ENCODE measurements around the gene GSTT2B. TPM values are rescaled to one million over a fixed set of nuclear protein-coding genes. Genes with fewer than 3 reads are reported as not detected.
"Not testable (repeated sequence)": the region's sequence is repeated elsewhere in the genome, so short reads cannot be mapped to it uniquely, and the experiment has no call there.

GSTT2B gene
- polyA plus RNA-seq, 5 donors, result 7.1 to 23.0 (median 9.4) TPM

DNA sequence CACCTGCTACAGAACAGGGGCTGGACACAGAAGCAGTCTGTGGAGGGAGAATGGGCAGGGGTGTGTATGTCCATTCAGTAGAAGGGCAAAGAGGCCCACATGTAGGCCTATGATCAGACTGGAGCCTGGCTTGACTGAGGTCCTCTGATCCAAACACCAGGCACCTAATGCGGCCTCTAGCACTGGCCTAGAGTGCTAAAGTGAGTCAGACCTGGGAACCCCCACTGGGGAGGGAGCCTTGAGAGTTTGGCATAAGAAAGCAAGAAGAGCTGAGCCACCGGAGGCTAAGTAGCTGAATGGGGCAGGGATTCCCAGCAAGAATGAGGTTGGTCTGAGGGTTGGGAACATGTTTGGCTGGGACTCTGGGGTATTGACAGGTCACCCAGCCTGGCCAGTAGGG, 9.6 kb downstream of the GSTT2B start:
- DNase-seq, result not testable (repeated sequence)

DNA sequence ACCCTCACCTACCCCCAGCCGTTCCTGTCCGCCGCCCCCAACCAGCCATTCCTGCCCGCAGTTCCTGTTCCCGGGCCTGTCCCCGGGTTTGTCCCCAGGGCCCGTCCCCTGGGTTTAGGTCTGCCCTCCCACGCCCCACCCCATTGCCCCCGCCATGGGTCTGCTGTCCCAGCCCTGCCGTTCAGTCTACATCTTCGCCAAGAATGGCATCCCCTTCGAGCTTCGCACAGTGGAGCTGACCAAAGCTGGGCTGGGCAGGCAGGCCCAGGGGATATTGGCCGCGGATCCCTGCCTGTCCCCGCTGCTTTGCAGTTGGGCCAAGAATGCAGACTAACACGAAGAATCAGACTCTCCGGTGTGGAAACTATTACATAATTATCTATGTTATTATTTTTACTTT, 11.2 kb downstream of the GSTT2B start:
- not testable (repeated sequence) for DNase-seq

DNA sequence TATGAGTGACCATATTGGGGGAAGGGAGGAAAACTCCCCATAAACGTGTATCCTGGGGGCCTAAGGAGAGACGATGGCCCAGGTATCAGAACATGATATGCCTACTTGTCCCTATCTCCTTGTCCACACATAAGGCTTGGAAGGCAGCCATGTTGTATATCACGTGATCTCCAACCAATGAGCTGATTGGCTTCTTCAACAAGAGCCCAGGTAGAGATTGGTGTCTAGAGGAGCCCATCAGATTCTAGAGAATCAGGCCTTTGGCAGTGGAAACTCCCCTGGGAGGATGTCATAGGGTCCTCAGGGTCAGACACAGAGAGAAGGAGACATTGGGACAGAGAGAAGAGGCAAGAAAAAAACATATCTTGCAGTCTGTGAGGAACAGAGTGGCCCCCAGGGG, 13.6 kb downstream of the GSTT2B start:
- DNase-seq, result not testable (repeated sequence)

- not testable (repeated sequence) for DNase-seq
Measured at GRCh38 chr22:23940166-23940565, 20.8 kb downstream of the GSTT2B start.

- no peak for DNase-seq
Measured at GRCh38 chr22:23939017-23939357, 22.0 kb downstream of the GSTT2B start.

DNA sequence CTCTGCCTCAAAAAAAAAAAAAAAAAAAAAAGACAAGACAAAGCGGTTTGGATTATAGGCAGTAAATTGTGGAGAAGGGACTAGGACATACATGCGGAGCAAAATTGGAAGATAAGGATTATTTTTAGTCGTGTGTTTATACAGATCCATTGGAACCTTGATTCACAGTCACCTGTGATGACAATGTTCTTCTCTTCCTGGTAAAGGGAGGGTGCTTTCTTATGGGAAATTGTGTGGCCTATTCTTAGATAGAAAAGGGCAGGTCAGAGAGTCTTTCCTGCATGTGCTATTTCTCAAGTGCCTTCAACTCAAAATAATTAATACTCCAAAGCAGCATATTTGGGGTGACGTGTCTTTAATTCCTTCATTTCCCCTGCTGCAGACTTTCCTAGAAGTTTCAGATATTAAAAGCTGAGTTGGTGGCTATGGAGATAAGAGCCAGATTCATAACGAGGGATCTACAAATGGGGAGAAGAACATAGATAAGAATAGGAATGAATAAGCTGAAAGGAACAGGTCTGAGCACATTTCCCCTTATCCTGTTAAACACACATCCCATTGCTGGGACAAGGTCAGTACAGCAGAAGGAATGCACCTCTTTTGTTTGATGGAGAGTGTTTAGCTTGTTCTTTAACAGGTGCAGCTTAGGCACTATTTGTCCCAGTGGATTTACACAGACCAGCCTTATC, 22.5 kb downstream of the GSTT2B start:
- peak in 1 of 2 donors; percentile 16 for DNase-seq

DNA sequence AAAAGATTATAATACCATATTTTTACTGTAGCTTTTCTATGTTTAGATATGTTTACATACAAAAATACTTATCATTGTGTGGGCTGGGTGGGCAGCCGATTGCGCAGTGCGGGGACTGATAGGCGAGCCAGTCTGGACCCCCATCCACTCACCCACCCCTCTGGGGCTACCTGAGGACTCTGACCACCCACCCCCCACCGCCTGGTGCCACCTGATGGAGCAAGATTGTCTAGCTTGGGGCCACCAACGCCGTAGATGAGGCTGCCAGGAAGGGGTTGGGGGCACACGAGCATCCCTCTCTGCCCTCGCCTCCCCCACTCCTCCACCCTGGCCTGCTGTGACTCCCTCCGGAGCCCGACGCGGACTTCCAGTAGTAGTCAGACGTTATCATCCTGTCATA, 34.4 kb downstream of the GSTT2B start:
- no peak for DNase-seq

DNA sequence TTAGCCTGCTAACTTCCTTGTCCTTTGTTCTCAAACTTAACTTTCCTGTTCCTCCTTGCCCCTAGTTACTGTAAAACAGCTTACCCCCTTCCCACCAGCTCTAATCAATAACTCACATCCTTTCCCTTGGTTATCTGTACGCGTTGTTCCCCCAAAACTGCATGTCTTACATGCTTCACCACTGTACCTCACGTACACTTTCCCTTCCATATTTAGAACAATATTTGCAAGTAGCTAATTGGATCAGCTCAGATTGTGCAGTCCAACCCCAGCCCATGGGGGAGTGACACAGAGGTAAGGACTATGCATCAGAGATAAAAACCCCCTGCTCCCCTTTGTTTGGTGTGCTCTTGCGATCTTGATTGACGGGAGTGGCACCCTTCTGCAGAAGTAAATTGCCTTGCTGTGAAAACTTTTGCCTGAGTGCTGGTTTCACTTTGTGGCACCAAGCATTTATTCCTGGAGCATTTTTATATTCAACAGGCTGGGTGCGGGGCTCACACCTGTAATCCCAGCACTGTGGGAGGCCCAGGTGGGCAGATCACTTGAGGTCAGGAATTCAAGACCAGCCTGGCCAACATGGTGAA, 35.9 kb downstream of the GSTT2B start:
- no peak for DNase-seq

DNA sequence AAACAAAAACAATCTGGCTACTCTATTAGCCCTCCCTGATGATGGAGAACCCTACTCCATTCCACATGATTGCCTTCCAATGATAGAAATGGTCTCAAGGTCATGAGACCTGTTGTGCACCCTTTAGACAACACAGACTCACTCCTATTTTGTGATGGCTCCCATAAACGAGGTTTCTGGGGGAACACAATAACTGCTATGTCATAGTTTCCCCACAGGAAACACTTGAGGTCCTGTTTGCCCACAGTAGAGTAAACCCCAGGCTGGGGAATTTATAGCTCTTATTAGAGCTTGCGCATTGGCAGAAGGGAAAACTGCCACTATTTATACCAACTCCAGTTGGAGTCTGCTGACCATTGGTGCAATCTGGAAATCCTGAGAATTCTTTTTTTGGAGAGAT, 38.1 kb downstream of the GSTT2B start:
- no peak for DNase-seq

- DNase-seq, result not testable (repeated sequence)
Measured at GRCh38 chr22:23921586-23922201, 39.3 kb downstream of the GSTT2B start.

- not testable (repeated sequence) for DNase-seq
Measured at GRCh38 chr22:23920267-23920611, 40.8 kb downstream of the GSTT2B start.

- no peak for DNase-seq
Measured at GRCh38 chr22:23915290-23915689, 45.7 kb downstream of the GSTT2B start.

- peak; percentile 98 to 99 for DNase-seq
Measured at GRCh38 chr22:23913661-23914353, 47.2 kb downstream of the GSTT2B start.

DNA sequence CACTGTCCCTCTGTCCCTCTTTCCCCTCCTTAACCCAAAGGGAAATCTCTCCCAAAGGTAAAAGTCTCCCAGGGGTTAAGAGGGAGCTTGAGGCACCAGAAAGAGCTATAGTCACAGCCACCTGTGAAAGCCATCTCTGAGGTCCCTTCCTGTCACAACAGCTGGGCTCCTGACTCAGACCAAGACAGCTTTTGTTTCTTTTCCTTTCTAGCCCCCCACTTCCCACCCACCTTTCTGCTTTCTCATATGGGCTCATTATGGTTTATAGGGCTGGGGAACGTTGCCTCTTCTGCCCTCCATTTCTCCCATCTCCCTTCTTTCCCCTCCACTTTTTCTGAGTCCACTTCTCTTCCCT, 47.7 kb downstream of the GSTT2B start:
- DNase-seq, result no peak

- DNase-seq, result no peak
Measured at GRCh38 chr22:23912293-23912903, 48.6 kb downstream of the GSTT2B start.

- DNase-seq, result no peak
Measured at GRCh38 chr22:23911318-23911980, 49.5 kb downstream of the GSTT2B start.

DNA sequence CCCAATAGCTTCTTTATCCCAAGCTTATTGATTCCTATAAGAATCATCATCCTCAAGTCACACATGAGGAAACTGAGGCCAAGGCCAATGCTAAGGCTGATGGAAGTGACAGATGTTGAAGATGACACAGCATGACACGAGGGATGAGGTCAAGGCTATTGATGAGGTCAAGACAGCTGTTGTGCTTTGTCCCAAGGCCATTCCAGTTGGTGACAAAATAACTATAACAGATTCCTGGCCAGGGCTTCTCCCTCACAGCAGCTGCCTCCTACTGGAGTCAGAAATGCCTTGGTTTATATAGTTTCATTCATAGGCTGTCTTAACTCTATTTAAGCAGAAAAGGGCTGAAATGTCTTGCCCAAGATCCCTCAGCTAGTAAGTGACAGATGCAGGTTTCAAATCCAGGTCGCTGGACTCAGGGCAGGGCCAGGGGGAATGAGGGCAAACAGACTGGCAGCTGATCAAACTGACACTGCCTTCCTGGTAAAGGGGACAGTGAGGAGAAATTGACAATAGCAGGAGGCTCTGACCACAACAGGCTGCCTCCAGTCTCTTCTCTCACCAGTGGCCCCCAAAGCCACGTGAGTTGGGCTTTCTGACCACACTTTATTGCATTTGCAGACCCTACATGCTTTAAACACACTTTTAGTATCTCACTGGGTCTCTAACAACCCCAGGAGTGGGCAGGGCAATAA, 50.4 kb downstream of the GSTT2B start:
- no peak for DNase-seq

DNA sequence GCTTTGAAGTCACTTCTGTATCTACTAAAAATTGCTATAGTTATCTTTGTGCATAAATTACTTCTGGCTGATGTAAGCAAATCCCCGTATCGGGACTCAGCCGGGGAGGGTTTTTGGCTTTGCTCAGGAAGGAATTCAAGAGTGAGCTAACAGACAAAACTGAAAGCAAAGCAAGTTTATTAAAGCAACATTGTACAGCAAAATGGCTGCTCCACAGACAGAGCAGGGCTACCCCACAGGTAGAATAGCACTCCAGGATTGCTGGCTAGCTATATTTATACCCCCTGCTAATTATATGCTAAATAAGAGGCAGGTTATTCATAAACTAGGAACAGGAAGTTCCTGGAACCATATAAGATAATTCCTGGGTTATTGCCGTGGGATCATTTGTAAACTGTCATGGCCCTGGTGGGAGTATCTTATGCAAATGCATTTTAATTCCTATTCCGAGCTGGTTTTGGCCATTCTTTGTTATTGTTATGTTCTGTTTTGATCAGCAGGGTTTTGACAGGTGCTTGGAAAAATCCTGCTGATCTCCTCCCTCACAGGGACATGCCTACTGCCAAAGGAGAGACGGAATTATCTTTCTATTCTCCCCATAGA, 51.6 kb downstream of the GSTT2B start:
- DNase-seq, result peak in 1 of 2 donors; percentile 47

- DNase-seq, result no peak
Measured at GRCh38 chr22:23908587-23909205, 52.3 kb downstream of the GSTT2B start.

DNA sequence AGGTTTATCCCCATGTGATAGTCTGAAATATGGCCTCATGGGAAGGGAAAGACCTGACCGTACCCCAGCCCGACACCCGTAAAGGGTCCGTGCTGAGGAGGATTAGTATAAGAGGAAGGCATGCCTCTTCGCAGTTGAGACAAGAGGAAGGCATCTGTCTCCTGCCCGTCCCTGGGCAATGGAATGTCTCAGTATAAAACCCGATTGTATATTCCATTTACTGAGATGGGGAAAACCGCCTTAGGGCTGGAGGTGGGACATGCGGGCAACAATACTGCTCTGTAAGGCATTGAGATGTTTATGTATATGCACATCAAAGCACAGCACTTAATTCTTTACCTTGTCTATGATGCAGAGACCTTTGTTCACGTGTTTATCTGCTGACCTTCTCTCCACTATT, 53.6 kb downstream of the GSTT2B start:
- DNase-seq, result not testable (repeated sequence)

Data from right lung (tissue), 5 donors.